RWPE2 (cell line): ENCODE data around the gene UBE2D4.

Experiments
- ATAC-seq: fragments of 200-7000 bp; cut with Tn5 transposase; 3 replicates; pipeline ENCODE4 v1.9.1; 2021; ENCODE audit warnings: low read depth
- DNase-seq: peaks from one replicate; pipeline ENCODE4 v3.0.0-alpha.2; 2020; ENCODE audit warnings: low spot score
- H3K27ac ChIP-seq: fragments of 450-650 bp; 2 replicates; pipeline ENCODE4 v1.5.1; 2017; ENCODE audit warnings: mild to moderate bottlenecking; ENCODE audit not compliant: poor library complexity, severe bottlenecking
- H3K27me3 ChIP-seq: fragments of 250-450 bp; sonication (Bioruptor Pico); 2 replicates; pipeline ENCODE4 v1.5.1; 2021; ENCODE audit warnings: mild to moderate bottlenecking, moderate library complexity; ENCODE audit not compliant: insufficient read depth, poor library complexity, severe bottlenecking
- H3K36me3 ChIP-seq: fragments of 250-450 bp; sonication (Bioruptor Pico); 2 replicates; pipeline ENCODE4 v1.5.1; 2020; ENCODE audit warnings: low read depth, mild to moderate bottlenecking, moderate library complexity
- H3K4me1 ChIP-seq: fragments of 250-450 bp; sonication (Bioruptor Pico); 2 replicates; pipeline ENCODE4 v1.5.1; 2021; ENCODE audit warnings: mild to moderate bottlenecking, moderate library complexity; ENCODE audit not compliant: insufficient read depth, poor library complexity, severe bottlenecking
- H3K4me3 ChIP-seq: fragments of 250-450 bp; sonication (Bioruptor Pico); 2 replicates; pipeline ENCODE4 v1.5.1; 2021; ENCODE audit warnings: mild to moderate bottlenecking, moderate library complexity; ENCODE audit not compliant: severe bottlenecking
- H3K9me3 ChIP-seq: fragments of 250-450 bp; sonication (Bioruptor Pico); 2 replicates; pipeline ENCODE4 v1.5.1; 2021; ENCODE audit warnings: mild to moderate bottlenecking, moderate library complexity; ENCODE audit not compliant: severe bottlenecking
- TF ChIP-seq, protein P1 (sequence below): fragments of 450-650 bp; IDR thresholded peaks from one replicate; pipeline ENCODE4 v1.5.1; 2017; ENCODE audit warnings: mild to moderate bottlenecking, moderate library complexity; ENCODE audit not compliant: poor library complexity, severe bottlenecking

Gene UBE2D4

DNA sequence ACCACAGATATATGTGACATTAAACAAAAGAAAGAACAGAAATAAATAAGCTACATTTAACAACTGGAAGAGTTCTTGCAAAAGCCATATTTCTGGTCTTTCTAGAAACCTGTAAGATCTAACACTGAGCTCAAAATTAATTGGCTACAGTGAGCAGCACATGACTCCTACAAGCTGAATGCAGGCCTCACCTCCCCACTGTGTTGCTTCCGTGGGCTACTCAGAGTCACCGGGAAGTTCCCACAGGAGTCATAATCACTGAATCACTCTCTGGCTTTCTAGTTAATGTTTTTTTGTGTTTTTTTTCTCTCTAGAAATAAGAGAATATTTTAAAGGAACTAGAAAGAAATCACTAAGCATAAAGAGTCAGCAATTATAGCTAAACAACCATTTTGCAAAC, 46.8 kb upstream of the UBE2D4 start:
- H3K4me1 ChIP-seq, result no peaks in the 10 kb centered on the region
- peaks cover 75% of the 10 kb centered on the region for H3K36me3 ChIP-seq
- no peak overlapping the region for H3K4me3 ChIP-seq
- ATAC-seq (no peak; the same call in 2 of the 3 replicates), DNase-seq (no peak)
- TF ChIP-seq, protein P1, sequence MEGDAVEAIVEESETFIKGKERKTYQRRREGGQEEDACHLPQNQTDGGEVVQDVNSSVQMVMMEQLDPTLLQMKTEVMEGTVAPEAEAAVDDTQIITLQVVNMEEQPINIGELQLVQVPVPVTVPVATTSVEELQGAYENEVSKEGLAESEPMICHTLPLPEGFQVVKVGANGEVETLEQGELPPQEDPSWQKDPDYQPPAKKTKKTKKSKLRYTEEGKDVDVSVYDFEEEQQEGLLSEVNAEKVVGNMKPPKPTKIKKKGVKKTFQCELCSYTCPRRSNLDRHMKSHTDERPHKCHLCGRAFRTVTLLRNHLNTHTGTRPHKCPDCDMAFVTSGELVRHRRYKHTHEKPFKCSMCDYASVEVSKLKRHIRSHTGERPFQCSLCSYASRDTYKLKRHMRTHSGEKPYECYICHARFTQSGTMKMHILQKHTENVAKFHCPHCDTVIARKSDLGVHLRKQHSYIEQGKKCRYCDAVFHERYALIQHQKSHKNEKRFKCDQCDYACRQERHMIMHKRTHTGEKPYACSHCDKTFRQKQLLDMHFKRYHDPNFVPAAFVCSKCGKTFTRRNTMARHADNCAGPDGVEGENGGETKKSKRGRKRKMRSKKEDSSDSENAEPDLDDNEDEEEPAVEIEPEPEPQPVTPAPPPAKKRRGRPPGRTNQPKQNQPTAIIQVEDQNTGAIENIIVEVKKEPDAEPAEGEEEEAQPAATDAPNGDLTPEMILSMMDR, result no peak
- H3K27me3 ChIP-seq, result no peaks in the 10 kb centered on the region
- H3K9me3 ChIP-seq, result no peaks in the 10 kb centered on the region
- H3K27ac ChIP-seq, result no peak overlapping the region

DNA sequence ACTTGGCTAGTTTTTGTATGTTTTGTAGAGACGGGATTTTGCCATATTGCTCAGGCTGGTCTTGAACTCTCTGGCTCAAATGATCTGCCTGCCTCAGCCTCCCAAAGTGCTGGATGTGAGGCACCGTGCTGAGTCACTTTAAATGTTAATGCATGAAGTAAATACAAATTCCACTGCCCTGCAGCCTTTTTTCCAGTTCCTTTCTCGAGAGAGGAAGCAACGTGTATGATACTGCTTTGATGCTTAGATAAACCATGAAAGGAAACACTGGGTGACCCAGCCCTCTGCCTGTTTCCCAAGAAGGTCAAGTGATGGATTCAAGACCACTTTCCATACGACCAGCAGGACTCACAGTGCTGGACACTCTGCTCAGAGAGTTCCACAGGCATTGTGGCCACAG, 45.6 kb upstream of the UBE2D4 start:
- no peak overlapping the region for H3K4me3 ChIP-seq
- ATAC-seq (no peak), DNase-seq (no peak)
- H3K36me3 ChIP-seq, result peaks cover 78% of the 10 kb centered on the region
- H3K9me3 ChIP-seq, result no peaks in the 10 kb centered on the region
- no peak overlapping the region for H3K27ac ChIP-seq
- TF ChIP-seq, protein P1, result no peak
- H3K4me1 ChIP-seq, result no peaks in the 10 kb centered on the region
- no peaks in the 10 kb centered on the region for H3K27me3 ChIP-seq

- H3K9me3 ChIP-seq, result no peaks in the 10 kb centered on the region
- no peaks in the 10 kb centered on the region for H3K4me1 ChIP-seq
- H3K36me3 ChIP-seq, result peaks cover 71% of the 10 kb centered on the region
- TF ChIP-seq, protein P1, result no peak
- DNase-seq, result no peak
- no peak overlapping the region for H3K4me3 ChIP-seq
- no peak overlapping the region for H3K27ac ChIP-seq
- H3K27me3 ChIP-seq, result no peaks in the 10 kb centered on the region
- ATAC-seq, result no peak
These were observed 42.0 kb upstream of the UBE2D4 start for GRCh38 chr7:43884209-43884608.

GRCh38 chr7:43884617-43885016, 41.6 kb upstream of the UBE2D4 start:
- DNase-seq (no peak), ATAC-seq (no peak)
- TF ChIP-seq, protein P1, result no peak
- Histone ChIP-seq H3K4me1 (peaks cover 2% of the 10 kb centered on the region), H3K27me3 (no peaks in the 10 kb centered on the region), H3K27ac (no peak overlapping the region), H3K9me3 (no peaks in the 10 kb centered on the region), H3K36me3 (peaks cover 67% of the 10 kb centered on the region), H3K4me3 (no peak overlapping the region)

- ATAC-seq (no peak), DNase-seq (no peak)
- Histone ChIP-seq H3K4me3 (no peak overlapping the region), H3K27me3 (no peaks in the 10 kb centered on the region), H3K9me3 (no peaks in the 10 kb centered on the region), H3K36me3 (peaks cover 40% of the 10 kb centered on the region), H3K27ac (no peak overlapping the region), H3K4me1 (peaks cover 4% of the 10 kb centered on the region)
- TF ChIP-seq, protein P1, result no peak
These were observed 37.0 kb upstream of the UBE2D4 start for GRCh38 chr7:43888993-43889945.
